Hematopoietic multipotent progenitor cell treated with erythropoietin and hydrocortisone succinate and interleukin-3 and kit ligand, for 8 days (in vitro differentiated cells): ENCODE measurements around the gene C1orf174.
A peak's percentile ranks its signal among the peaks of the same experiment; 100 is the strongest.

Experiments
- DNase-seq: peaks from one replicate; pipeline ENCODE4 v3.0.0-alpha.2; 2015

The C1orf174 gene

DNA sequence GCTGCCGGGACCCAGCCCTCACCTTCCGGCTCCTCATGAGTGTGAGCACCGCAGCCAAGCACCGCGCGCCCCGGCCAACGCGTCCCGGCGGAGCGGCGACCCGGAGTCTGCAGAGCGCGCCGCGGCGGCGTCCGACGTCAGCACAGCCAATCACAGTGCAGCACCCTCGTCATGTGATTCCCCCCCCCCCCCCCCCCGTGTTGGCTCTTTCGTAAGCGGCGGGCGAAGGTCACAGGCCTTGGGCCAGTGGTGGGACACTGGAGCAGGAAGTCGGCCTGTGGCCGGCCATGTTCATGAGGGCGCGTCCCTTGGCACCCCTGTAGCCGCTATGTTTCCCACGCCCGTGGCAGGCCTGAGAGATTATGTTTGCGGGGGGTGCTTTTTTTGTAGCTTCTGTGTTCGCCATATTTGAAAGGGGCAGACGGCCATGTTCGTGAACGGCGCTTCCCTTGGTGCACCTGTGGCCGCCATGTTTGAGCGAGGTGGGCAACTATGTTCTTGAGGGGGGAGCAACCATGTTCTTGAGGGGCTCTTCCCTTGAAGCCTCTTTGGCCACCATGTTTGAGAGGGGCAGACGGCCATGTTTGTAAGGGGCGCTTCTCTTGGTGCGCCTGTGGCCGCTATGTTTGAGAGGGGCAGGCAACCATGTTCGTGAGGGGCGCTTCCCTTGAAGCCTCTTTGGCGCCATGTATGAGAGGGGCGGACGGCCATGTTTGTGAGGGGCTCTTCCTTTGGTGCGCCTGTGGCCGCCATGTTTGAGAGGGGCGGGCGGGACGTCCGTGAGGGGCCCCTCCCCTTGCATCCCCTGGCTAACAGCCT, at the start of gene C1orf174:
Gene C1orf174 (minus strand): TSS at position 123 of the 819 bp plus-strand sequence. CDS start 86 bp downstream, at position 37.
- DNase-seq, result peak; percentile 99

GRCh38 chr1:3948344-3948743, 48.3 kb upstream of the C1orf174 start:
- DNase-seq, result no peak

- DNase-seq, result no peak
Measured at GRCh38 chr1:3945916-3946840, 46.1 kb upstream of the C1orf174 start.

GRCh38 chr1:3945222-3945621, 45.1 kb upstream of the C1orf174 start:
- no peak for DNase-seq

- DNase-seq, result no peak
Measured at GRCh38 chr1:3944578-3945125, 44.6 kb upstream of the C1orf174 start.

DNA sequence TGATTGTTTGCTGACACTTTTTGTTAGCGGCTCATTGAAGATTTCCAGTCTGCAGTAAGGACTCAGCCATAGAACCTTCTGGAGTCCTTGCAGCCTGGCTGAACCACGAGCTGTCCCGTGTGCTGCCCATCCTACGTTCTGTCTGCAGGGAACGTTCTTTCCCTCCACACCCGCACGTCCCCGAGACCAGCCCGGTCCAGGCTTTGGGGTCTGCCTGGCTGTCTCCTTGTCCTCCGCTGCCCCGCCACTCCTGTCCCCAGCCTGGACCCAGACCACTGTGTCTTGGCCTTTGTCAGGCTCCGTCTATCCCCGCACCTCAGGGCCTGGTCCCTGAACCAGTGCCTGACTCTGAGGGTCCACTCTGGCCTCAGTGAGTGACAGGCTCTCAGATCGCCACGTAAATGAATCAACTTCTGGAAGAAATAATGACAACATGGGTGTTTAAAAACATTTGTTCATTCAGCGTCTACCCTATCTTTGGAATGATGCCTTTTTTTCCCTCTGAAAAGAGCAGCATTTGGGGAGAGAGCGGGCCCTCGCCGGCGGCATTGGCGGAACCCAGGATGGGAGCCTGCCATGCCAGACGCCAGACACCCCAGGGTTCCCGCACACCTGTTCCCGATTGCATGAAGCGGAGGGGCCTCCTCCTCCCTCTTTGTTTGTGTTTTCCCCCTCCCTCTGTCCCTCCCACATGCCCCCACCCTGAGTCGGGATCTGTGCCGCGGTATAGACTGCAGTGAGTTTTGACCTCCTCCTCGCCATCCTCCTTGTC, 43.9 kb upstream of the C1orf174 start:
- DNase-seq, result no peak

DNA sequence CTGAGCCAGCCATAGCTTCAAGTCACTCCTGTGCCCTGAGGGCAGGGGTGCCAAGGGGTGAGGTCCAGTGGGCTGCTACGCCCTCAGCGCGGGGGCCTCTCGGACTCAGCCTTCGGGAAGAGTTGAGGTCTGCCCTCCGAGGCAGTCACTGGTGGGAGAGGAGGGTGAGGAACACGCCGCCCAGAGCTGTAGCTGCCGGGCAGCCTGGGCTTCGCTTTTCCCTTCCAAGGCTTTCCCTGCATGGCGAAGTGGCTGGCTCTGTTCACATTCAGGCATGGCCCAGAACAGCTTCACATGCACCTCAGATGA, 43.0 kb upstream of the C1orf174 start:
- DNase-seq, result no peak

GRCh38 chr1:3942416-3943122, 42.5 kb upstream of the C1orf174 start:
- DNase-seq, result no peak

DNA sequence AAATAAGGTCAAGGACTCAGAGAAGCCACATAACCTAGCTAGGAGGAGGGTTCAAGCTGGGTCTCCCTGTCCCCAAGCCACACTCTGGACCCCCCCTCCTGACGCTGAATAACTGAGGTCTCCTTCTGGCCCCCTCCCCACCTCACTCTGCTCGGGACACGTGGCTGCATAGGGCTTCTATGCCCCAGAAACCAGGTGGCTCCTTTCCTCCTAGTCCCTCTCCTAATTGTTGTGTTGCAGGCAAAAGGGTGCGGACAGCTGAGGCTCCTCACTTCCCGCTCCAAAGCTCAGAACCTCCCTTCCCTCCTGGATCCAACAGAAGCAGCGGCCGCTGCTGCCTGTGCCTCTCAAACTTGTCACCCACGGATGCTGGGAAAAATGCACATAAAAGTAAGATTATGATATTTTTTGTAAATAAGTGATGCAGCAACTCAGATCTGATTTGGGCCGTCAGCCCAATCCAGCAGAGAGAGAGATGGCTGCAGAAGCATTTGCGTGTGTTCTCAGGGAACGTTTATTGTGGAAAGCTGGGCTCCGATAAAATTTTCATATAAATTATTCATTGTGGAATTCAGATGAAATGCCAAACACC, 40.8 kb upstream of the C1orf174 start:
- DNase-seq, result no peak

- no peak for DNase-seq
Measured at GRCh38 chr1:3940081-3940753, 40.1 kb upstream of the C1orf174 start.

- no peak for DNase-seq
Measured at GRCh38 chr1:3939242-3940080, 39.4 kb upstream of the C1orf174 start.

GRCh38 chr1:3932156-3932919, 32.3 kb upstream of the C1orf174 start:
- DNase-seq, result no peak

DNA sequence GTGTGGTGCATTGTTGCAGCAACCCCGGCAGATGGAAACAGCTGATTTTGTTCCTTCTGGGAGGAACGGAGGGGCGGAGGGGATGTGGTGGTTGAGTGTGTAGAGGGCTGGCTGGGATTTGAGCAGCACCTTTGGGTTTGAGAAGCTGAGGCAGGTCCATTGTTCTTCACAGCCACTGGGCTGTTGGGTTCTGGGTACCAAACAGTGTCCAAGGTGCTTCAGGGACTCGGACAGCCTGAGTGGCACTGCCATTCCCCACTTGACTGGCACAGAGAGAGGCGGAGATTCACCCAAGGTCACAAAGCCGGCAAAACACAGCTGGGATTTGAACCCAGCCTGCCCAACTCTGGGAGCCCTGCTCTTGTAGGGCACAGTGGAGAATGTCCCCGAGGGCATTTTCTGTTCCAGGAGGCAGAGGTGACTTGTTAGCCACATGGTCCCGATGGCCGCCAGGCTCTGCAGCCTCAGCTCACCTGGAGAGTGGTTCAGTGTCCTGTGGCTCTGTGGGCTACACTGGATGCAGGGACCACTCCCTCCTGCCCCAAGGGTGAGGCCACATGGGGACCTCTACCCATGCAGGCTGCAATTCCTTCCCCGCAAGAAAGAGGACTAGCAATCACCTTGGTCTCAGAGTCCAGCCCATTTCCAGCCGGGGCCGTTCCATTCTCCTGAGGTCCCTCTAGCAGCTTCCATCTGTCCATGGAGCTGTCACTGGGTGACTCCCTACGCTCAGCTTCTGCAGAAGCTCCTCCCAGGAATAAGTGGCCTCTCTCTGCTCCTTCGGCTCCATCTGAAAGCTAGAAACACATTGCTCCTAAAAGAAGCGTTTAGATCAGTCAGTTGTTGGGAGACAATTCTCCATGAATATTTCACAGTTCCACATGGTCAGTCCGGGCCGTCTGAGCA, 31.2 kb upstream of the C1orf174 start:
- DNase-seq, result no peak

GRCh38 chr1:3930301-3931006, 30.4 kb upstream of the C1orf174 start:
- DNase-seq, result no peak

GRCh38 chr1:3929126-3929525, 29.1 kb upstream of the C1orf174 start:
- no peak for DNase-seq

GRCh38 chr1:3928586-3928985, 28.5 kb upstream of the C1orf174 start:
- no peak for DNase-seq

DNA sequence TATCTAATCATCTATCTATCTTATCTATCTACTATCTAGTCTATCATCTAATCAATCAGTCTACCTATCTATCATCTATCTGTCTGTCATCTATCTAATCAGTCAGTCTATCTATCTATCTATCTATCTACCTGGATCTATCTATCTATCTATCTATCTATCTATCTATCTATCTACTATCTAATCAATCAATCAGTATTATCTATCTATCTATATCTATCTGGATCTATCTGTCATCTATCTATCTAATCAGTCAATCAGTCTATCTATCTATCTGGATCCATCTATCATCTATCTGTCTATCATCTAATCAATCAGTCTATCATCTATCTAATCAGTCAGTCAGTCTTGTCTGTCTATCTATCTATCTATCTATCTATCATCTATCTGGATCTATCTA, 26.9 kb upstream of the C1orf174 start:
- no peak for DNase-seq

- no peak for DNase-seq
Measured at GRCh38 chr1:3925762-3926161, 25.7 kb upstream of the C1orf174 start.
